ENCODE data around the gene MYLK3.

The MYLK3 gene

GRCh38 chr16:46757339-46758050 is 9.4 kb upstream of the MYLK3 start:
- no peak for DNase-seq (ENCODE audit: low read depth in 2 of 2)

DNA sequence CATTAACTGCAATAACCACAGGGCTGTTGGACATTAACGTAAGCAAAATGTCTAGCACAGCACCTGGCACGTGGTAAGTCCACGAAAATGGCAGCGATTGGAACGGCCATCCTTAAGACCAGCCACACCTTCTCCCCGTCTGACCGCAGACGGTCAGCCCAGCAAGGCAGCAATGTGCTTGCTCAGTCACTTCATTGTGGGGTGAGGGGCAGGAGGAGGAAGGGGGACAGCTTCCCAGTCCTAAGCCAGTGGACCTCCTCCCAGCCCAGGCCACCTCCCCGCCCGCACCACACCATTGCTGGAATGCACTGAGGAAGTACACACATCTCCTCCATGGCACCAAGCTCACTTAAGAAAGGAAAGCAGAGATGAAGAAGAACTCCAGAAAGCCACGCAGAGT is 8.6 kb upstream of the MYLK3 start:
- DNase-seq (ENCODE audit: low read depth in 2 of 2): no peak

- no peak for DNase-seq (ENCODE audit: low read depth in 2 of 2)
Observed at GRCh38 chr16:46753015-46753414, 4.9 kb upstream of the MYLK3 start.

GRCh38 chr16:46751381-46751780 is 3.2 kb upstream of the MYLK3 start:
- DNase-seq (ENCODE audit: low read depth in 2 of 2): no peak

DNA sequence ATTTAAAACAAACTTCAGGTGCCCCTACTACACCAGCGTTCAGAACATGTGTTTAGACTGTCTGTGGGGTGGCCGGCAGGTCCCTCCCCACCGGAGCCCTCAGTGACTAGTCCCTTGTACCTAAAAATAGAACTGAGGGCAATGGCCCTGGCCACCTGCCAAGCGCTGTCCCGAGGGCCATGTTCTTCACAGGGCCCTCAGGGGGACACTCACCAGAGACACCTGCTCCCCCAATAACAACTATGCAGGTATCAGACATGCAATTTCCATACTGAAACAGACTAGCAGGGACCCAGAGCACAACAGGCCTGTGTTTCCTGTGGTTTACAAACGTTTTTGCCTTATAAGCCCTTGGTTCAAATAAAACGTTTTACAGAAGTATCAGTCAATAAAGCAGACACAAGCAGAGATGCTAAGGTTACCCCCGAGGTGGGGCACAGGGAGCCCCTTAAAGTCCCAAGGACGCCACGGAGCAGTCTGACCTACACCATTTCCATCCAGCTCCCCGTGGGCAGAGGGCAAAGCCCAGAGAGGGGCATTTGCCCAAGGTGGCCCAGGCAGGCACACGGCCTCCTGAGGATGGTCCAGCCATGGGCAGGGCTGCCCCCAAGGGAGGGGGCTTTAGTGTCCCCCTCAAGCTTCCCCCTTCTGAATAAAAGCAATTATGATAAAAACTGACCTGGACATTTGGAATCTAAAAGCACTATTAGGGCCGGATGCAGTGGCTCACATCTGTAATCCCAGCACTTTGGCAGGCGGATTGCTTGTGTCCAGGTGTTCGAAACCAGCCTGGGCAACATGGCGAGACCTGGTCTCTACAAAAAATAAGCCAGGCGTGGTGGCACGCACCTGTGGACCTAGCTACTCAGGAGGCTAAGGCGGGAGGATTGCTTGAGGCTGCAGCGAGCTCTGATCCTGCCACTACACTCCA is 896 bp upstream of the MYLK3 start:
- DNase-seq (ENCODE audit: low read depth in 2 of 2): no peak

GRCh38 chr16:46746821-46747776 is 1.0 kb downstream of the MYLK3 start:
- no peak for DNase-seq (ENCODE audit: low read depth in 2 of 2)

DNA sequence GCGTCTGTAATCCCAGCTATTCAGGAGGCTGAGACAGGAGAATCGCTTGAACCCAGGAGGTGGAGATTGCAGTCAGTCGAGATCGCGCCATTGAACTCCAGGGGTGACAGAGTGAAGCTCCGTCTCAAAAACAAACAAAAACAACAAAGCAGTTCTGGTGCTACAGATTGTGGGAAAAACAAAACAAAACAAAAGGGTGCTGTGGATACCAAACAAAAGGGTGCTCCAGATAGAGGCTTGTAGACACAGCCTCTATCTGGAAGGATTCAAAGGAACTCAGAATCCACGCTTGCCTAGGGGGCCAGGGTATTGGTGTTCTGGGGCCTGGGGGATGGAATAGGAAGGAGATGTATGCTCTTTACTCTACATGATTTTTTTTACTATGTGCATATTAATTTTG is 2.5 kb downstream of the MYLK3 start:
- no peak for DNase-seq (ENCODE audit: low read depth in 2 of 2)

DNA sequence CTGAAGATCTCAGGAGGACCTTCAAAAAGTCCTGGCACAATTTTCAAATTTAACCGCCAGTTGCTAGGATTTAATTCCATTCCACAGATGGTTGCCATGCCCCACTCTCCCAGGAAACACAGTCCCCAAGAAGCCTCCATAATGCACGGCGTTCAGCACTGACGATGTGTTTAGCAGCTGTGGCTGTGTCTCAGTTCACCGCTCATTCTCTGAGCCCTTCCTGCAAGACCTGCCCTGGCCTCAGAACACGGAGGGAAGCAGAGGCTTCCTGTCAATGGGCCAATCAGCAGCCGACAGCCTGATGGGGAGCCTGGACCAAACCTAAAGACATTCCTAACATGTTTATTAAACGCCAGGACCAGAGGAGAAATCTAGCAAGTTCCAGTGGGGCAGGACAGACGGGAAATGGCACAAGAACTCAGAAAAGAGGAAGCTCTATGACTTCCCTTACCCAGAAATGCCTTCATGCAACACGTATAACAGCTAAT is 4.9 kb downstream of the MYLK3 start:
- DNase-seq (ENCODE audit: low read depth in 2 of 2): no peak

- no peak for DNase-seq (ENCODE audit: low read depth in 2 of 2)
Observed at GRCh38 chr16:46739934-46740333, 8.2 kb downstream of the MYLK3 start.

- no peak for DNase-seq (ENCODE audit: low read depth in 2 of 2)
Observed at GRCh38 chr16:46737621-46738214, 10.4 kb downstream of the MYLK3 start.

GRCh38 chr16:46736695-46737094 is 11.4 kb downstream of the MYLK3 start:
- no peak for DNase-seq (ENCODE audit: low read depth in 2 of 2)

DNA sequence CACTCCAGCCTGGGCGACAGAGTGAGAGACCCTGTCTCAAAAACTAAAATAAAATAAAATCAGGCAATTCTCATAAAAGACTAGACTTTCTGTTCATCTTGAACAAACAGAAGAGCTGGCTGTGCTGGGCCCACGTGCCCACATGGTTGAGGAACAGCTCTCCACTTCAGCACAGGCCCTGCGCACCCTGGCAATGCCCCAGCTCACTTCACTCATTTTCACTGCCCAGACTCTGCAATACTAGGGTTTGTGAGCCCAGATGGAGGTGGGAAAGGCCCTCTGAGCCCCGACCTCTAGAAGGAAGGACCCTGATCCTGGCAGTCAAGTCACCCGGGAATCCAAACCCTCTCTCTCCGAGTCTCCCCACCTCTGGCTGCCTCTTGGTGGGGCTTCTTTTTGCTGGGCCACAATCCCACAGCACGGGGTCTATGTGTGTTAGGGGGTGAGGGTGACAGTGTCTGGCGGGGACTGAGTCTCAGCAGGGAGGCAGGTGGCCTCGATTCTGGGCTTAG is 14.8 kb downstream of the MYLK3 start:
- DNase-seq (ENCODE audit: low read depth in 2 of 2): no peak

GRCh38 chr16:46732561-46732960 is 15.6 kb downstream of the MYLK3 start:
- DNase-seq (ENCODE audit: low read depth in 2 of 2): no peak

GRCh38 chr16:46731691-46732555 is 16.2 kb downstream of the MYLK3 start:
- no peak for DNase-seq (ENCODE audit: low read depth in 2 of 2)

- no peak for DNase-seq (ENCODE audit: low read depth in 2 of 2)
Observed at GRCh38 chr16:46730801-46731690, 17.1 kb downstream of the MYLK3 start.

DNA sequence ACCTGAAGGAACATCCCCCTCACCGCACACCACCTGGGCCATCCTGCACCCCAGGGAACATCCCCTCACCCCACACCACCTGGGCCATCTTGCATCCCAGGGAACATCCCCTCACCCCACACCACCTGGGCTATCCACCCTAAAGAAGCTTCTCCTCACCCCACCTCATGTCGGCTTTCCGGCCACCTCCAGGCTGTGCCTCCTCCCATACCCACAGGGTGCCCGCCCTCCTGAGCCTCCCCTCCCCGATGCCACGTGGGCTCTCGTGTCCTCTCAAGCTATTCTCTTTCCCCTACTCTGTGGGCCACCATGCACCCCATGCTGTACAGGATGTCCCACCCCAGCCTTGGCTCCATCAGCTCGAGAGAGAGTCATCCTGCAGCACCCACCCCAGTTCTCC is 18.0 kb downstream of the MYLK3 start:
- no peak for DNase-seq (ENCODE audit: low read depth in 2 of 2)

GRCh38 chr16:46729326-46729995 is 18.7 kb downstream of the MYLK3 start:
- DNase-seq (ENCODE audit: low read depth in 2 of 2): no peak

- DNase-seq (ENCODE audit: low read depth in 2 of 2): no peak
Observed at GRCh38 chr16:46728806-46729205, 19.3 kb downstream of the MYLK3 start.

GRCh38 chr16:46727630-46728029 is 20.5 kb downstream of the MYLK3 start:
- DNase-seq (ENCODE audit: low read depth in 2 of 2): no peak

All from stimulated activated CD8-positive, alpha-beta memory T cell treated with anti-CD3 and anti-CD28 coated beads, Interleukin-15, amount 100 ng/mL, for 48 hours (primary cell).